Chondrocyte (in vitro differentiated cells): ENCODE results near the gene DACH1. TPM values are rescaled to one million over a fixed set of nuclear protein-coding genes. Genes with fewer than 3 reads are reported as not detected.

Source experiments
- DNase-seq: peaks from one replicate; pipeline ENCODE4 v3.0.0; 2021; ENCODE audit warnings: mixed read lengths, low spot score
- H3K27ac Mint-ChIP-seq: one replicate; pipeline ENCODE4 v1.8.0; 2021; ENCODE audit warnings: mild to moderate bottlenecking, moderate library complexity, mixed read lengths; ENCODE audit not compliant: unreplicated experiment
- H3K27me3 Mint-ChIP-seq: 2 replicates; pipeline ENCODE4 v1.8.0; 2021; ENCODE audit warnings: low read depth, mixed read lengths
- H3K36me3 Mint-ChIP-seq: 2 replicates; pipeline ENCODE4 v1.8.0; 2021; ENCODE audit warnings: low read depth, mixed read lengths
- H3K4me1 Mint-ChIP-seq: 2 replicates; pipeline ENCODE4 v1.8.0; 2021; ENCODE audit warnings: low read depth, mild to moderate bottlenecking, mixed read lengths
- H3K4me3 Mint-ChIP-seq: one replicate; pipeline ENCODE4 v1.8.0; 2021; ENCODE audit warnings: mild to moderate bottlenecking, moderate library complexity, mixed read lengths; ENCODE audit not compliant: unreplicated experiment
- H3K9me3 Mint-ChIP-seq: 2 replicates; pipeline ENCODE4 v1.8.0; 2021; ENCODE audit warnings: low read depth, mixed read lengths
- total RNA-seq: library from RNA; stranded (reverse); gene quantifications from 3 replicates; pipeline ENCODE4 v1.2.1, GENCODE V29; 2021
- TF ChIP-seq, protein P1 (sequence below): fragments of 200-600 bp; sonication (generic); IDR thresholded peaks from 2 replicates; pipeline ENCODE4 v1.5.0; 2021; ENCODE audit warnings: antibody characterized with exemption, mild to moderate bottlenecking, moderate library complexity

DACH1 gene
- total RNA-seq, 1 donor from 2014 or later, result 0.72 TPM

DNA sequence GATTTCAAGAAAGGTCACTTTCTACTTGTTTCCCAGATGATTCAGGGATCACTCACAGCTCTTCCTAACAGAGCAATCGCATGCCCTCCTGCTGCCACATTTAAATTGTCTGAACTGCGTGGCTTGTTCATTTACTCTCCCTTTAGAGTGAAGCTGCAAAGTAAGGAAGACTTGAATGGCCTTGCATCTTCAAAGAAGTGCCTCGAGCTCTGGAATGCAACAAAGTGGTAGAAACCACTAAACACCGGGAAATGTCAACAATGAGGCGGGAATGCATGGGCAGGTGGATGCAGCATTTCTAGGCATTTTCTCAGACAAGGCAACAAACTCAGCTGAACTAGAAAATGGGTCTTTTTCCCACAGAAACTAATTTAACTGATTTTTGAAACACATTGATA, 10.3 kb upstream of the DACH1 start:
- TF ChIP-seq, protein P1, sequence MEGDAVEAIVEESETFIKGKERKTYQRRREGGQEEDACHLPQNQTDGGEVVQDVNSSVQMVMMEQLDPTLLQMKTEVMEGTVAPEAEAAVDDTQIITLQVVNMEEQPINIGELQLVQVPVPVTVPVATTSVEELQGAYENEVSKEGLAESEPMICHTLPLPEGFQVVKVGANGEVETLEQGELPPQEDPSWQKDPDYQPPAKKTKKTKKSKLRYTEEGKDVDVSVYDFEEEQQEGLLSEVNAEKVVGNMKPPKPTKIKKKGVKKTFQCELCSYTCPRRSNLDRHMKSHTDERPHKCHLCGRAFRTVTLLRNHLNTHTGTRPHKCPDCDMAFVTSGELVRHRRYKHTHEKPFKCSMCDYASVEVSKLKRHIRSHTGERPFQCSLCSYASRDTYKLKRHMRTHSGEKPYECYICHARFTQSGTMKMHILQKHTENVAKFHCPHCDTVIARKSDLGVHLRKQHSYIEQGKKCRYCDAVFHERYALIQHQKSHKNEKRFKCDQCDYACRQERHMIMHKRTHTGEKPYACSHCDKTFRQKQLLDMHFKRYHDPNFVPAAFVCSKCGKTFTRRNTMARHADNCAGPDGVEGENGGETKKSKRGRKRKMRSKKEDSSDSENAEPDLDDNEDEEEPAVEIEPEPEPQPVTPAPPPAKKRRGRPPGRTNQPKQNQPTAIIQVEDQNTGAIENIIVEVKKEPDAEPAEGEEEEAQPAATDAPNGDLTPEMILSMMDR, result no peak
- Mint-ChIP-seq H3K4me3 (no peak overlapping the region), H3K4me1 (no peaks in the 10 kb centered on the region), H3K27me3 (peaks cover 13% of the 10 kb centered on the region), H3K27ac (no peak overlapping the region), H3K36me3 (peaks cover 1% of the 10 kb centered on the region), H3K9me3 (peaks cover 8% of the 10 kb centered on the region)
- no peak for DNase-seq

DNA sequence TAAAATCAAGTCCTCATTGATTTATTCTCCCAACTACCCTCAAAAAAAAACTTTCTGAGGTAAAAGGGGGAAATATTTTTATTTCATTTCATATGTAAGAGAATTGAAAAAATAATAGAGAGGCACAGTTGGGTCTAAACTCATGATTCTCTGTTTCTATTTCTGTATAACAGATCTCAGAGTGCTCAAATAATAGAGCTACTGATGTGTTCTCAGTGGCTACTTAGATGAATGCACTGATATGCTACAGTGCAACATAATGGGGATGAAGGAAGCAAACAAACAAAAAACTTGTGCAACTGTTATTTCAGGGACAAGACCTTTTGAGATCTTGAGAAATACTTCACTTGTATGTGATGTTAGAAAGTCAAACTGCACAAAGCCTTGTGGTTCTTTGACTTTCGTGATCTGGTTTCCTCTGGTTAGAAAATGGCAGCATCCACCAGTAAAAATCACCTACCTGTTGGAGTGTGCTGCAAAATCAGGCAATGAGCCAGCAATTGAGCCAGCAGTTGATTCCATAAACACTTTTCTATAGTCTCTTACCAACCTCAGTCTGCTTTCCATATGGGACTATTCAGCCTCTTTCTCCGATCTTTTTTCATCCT, 9.7 kb upstream of the DACH1 start:
- Mint-ChIP-seq H3K4me1 (no peaks in the 10 kb centered on the region), H3K27ac (no peak overlapping the region), H3K9me3 (peaks cover 5% of the 10 kb centered on the region), H3K4me3 (no peak overlapping the region), H3K36me3 (peaks cover 1% of the 10 kb centered on the region), H3K27me3 (peaks cover 17% of the 10 kb centered on the region)
- TF ChIP-seq, protein P1, result no peak
- no peak for DNase-seq

DNA sequence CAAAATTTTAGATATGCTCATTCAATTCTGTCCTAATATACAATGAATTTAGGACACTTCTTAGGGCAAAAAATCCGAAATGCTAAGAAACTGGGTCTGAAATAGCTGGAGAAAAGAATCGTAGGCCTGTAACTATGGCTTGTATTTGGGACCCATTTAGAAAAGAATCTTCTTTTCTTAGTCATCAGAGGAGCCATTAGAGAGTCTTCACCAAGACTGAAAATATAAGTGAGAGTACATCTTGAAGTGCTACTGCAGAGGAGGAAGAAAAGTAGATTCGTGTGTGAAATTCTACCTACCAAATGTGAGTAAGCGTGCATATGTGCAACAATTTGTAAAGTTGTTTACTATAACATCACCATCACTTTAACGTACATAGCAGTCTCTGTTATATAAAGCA, 8.8 kb upstream of the DACH1 start:
- TF ChIP-seq, protein P1, result no peak
- Mint-ChIP-seq H3K4me3 (no peak overlapping the region), H3K27me3 (peaks cover 25% of the 10 kb centered on the region), H3K27ac (no peak overlapping the region), H3K36me3 (peaks cover 1% of the 10 kb centered on the region), H3K9me3 (no peaks in the 10 kb centered on the region), H3K4me1 (no peaks in the 10 kb centered on the region)
- no peak for DNase-seq

DNA sequence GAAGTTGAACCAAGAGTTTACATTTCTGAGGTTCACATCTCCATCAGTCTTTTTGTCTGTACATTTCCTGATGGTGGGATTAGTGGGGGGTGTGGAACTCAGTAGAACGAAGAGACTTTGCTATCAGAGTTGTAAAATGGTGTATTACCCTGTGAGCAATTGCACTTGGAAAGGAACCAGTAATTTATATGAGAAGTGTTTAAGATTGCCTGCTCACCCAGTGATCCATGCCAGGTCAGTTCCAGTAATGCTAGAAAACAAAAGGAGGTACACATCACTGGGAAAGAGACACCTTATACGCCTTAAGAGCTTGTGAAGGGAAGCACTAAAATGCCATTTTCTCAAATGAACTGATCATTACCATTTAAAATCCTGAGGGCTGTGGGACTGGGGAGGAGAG, 7.5 kb upstream of the DACH1 start:
- Mint-ChIP-seq H3K4me1 (no peaks in the 10 kb centered on the region), H3K4me3 (no peak overlapping the region), H3K27ac (no peak overlapping the region), H3K27me3 (peaks cover 36% of the 10 kb centered on the region), H3K36me3 (peaks cover 1% of the 10 kb centered on the region), H3K9me3 (no peaks in the 10 kb centered on the region)
- DNase-seq, result no peak
- TF ChIP-seq, protein P1, result no peak

DNA sequence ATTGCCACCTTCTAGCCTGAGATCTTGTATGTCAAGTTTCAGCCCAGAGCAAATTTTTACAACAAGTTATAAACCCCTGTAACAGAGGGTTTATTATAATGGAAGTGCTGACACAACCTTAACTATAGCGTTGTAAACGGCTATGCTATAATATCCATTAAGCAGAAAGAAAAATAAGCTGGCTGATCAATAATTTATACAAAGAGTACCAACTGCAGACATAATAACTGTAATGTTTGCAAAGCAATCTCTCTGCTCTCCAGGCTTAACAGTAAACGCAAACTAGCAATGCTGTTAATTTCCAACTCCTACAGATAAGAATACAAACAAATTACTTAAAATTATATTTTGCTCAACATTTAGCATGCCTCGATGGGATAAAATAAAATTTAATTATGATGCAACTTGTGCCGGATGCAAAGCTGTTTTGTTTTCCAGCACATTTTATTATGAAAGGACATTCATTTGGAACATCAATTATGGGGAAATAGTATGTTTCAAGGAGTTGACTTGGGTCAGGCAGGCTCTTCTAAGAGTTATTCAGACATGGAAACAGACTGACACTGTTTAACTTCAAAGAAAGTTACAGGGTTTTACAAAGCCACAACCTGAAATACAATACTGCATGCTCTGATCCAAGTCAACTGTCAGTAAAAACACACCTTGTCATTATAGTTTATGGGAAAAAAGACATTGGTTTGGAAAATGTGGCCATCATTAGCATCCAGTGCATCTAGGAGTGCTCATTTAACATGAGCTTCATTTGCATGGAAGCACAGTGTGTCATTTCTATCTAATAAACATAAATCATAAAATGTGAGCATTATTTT, 6.6 kb upstream of the DACH1 start:
- Mint-ChIP-seq H3K27me3 (peaks cover 42% of the 10 kb centered on the region), H3K9me3 (no peaks in the 10 kb centered on the region), H3K27ac (no peak overlapping the region), H3K4me1 (no peaks in the 10 kb centered on the region), H3K36me3 (peaks cover 1% of the 10 kb centered on the region), H3K4me3 (no peak overlapping the region)
- TF ChIP-seq, protein P1, result no peak
- DNase-seq, result no peak
